WI38 (cell line): ENCODE measurements around the gene SHC4.

Source experiments
- H3K4me3 ChIP-seq: 2 replicates; pipeline ENCODE4 v1.5.1; 2011; ENCODE audit warnings: low read depth, mild to moderate bottlenecking, control low read depth, low read length
- CTCF ChIP-seq: IDR thresholded peaks from 2 replicates; pipeline ENCODE4 v1.5.1; 2012; ENCODE audit warnings: low read depth, mild to moderate bottlenecking, control low read depth, low read length

The SHC4 gene

GRCh38 chr15:48806151-48806550 is 157.6 kb downstream of the SHC4 start:
- H3K4me3 ChIP-seq = no peak overlapping the region; the same call in 1 of the 2 replicates
- no peak for TF ChIP-seq CTCF

GRCh38 chr15:48805591-48805990 is 158.1 kb downstream of the SHC4 start:
- no peak for TF ChIP-seq CTCF
- H3K4me3 ChIP-seq = no peak overlapping the region

GRCh38 chr15:48803877-48804276 is 159.8 kb downstream of the SHC4 start:
- TF ChIP-seq CTCF = no peak
- no peak overlapping the region for H3K4me3 ChIP-seq

GRCh38 chr15:48802867-48803266 is 160.9 kb downstream of the SHC4 start:
- H3K4me3 ChIP-seq = no peak overlapping the region
- no peak for TF ChIP-seq CTCF

- H3K4me3 ChIP-seq = no peak overlapping the region
- TF ChIP-seq CTCF = no peak
Observed at GRCh38 chr15:48802257-48802656, 161.5 kb downstream of the SHC4 start.

- no peak; the same call in 1 of the 2 replicates for TF ChIP-seq CTCF
- H3K4me3 ChIP-seq = no peak overlapping the region
Observed at GRCh38 chr15:48800811-48801455, 162.8 kb downstream of the SHC4 start.

- H3K4me3 ChIP-seq = no peak overlapping the region
- no peak for TF ChIP-seq CTCF
Observed at GRCh38 chr15:48800245-48800644, 163.5 kb downstream of the SHC4 start.
